H1 (cell line): Measurements from ENCODE around the gene DUSP3.

ENCODE experiments used
- POLR2AphosphoS5 ChIP-seq: IDR thresholded peaks from 2 replicates; pipeline ENCODE4 v1.6.1; 2011; ENCODE audit warnings: low read depth, low read length
- TF ChIP-seq, protein P1 (sequence below), 3 experiments: IDR thresholded peaks; 1 replicate in 2 of 3; 2 replicates in 1 of 3; pipeline versions ENCODE4 v1.5.1 to v1.6.1; 2011; ENCODE audit warnings: low read length in 3 of 3, mild to moderate bottlenecking in 3 of 3, inconsistent platforms in 2 of 3, low read depth in 1 of 3, moderate library complexity in 1 of 3; ENCODE audit not compliant: insufficient read depth in 1 of 3; ENCODE audit errors: control extremely low read depth in 1 of 3

GRCh38 chr17:43767053-43767712 lies 11.6 kb downstream of the DUSP3 start:
- TF ChIP-seq, protein P1, sequence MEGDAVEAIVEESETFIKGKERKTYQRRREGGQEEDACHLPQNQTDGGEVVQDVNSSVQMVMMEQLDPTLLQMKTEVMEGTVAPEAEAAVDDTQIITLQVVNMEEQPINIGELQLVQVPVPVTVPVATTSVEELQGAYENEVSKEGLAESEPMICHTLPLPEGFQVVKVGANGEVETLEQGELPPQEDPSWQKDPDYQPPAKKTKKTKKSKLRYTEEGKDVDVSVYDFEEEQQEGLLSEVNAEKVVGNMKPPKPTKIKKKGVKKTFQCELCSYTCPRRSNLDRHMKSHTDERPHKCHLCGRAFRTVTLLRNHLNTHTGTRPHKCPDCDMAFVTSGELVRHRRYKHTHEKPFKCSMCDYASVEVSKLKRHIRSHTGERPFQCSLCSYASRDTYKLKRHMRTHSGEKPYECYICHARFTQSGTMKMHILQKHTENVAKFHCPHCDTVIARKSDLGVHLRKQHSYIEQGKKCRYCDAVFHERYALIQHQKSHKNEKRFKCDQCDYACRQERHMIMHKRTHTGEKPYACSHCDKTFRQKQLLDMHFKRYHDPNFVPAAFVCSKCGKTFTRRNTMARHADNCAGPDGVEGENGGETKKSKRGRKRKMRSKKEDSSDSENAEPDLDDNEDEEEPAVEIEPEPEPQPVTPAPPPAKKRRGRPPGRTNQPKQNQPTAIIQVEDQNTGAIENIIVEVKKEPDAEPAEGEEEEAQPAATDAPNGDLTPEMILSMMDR (IDR thresholded peaks at IDR 0.05; ENCODE audit: control extremely low read depth in 1 of 3, insufficient read depth in 1 of 3, low read depth in 1 of 3, low read length in 3 of 3), result no peak
- TF ChIP-seq POLR2AphosphoS5, result no peak
